ENCODE data around the gene FSD1.

DNA sequence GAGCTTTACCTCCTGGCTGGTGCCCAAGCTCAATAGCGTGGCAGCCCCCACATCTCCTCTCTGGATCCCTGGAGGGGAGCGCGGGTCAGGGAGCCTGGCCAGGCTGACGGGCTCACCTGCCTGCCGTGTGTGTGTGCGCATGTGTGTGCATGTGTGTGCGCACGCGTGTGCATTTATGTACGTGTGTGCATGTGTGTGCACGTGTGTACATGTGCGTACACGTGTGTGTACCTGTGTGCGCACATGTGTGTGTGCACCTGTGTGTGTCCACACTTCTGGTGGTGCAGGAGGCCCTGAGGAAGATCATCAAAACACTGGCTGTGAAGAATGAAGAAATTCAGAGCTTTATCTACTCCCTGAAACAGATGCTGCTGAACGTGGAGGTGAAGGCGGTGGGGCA, 1.3 kb downstream of the FSD1 start:
- TF ChIP-seq POLR2AphosphoS2 (IDR thresholded peaks at IDR 0.05; ENCODE audit: low read depth, low read length) (no peak), CREB1 (IDR thresholded peaks at IDR 0.05; ENCODE audit: low read depth) (no peak)
- TF ChIP-seq, protein P1, sequence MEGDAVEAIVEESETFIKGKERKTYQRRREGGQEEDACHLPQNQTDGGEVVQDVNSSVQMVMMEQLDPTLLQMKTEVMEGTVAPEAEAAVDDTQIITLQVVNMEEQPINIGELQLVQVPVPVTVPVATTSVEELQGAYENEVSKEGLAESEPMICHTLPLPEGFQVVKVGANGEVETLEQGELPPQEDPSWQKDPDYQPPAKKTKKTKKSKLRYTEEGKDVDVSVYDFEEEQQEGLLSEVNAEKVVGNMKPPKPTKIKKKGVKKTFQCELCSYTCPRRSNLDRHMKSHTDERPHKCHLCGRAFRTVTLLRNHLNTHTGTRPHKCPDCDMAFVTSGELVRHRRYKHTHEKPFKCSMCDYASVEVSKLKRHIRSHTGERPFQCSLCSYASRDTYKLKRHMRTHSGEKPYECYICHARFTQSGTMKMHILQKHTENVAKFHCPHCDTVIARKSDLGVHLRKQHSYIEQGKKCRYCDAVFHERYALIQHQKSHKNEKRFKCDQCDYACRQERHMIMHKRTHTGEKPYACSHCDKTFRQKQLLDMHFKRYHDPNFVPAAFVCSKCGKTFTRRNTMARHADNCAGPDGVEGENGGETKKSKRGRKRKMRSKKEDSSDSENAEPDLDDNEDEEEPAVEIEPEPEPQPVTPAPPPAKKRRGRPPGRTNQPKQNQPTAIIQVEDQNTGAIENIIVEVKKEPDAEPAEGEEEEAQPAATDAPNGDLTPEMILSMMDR (IDR thresholded peaks at IDR 0.05 in 2 of 3, conservative IDR thresholded peaks at IDR 0.05 in 1 of 3; ENCODE audit: control insufficient read depth in 2 of 3, extremely low read depth in 1 of 3, insufficient read depth in 1 of 3, low read depth in 3 of 3, low read length in 3 of 3) = no peak
